ENCODE results near the gene PLEKHG2.
"Not testable (repeated sequence)": the region's sequence is repeated elsewhere in the genome, so short reads cannot be mapped to it uniquely, and the experiment has no call there.

Gene PLEKHG2

GRCh38 chr19:39370735-39371134 is 41.7 kb upstream of the PLEKHG2 start:
- TF ChIP-seq CTCF (IDR thresholded peaks at IDR 0.05; ENCODE audit: low read depth, low read length) = no peak

GRCh38 chr19:39372047-39372802 is 40.2 kb upstream of the PLEKHG2 start:
- no peak for TF ChIP-seq CTCF (IDR thresholded peaks at IDR 0.05; ENCODE audit: low read depth, low read length)
- no peak overlapping the region for H3K4me3 ChIP-seq (ENCODE audit: low read depth, low read length)

More at GRCh38 chr19:39370735-39371134, 41.7 kb upstream of the PLEKHG2 start:
- no peak overlapping the region for H3K4me3 ChIP-seq (ENCODE audit: low read depth, low read length)

- H3K4me3 ChIP-seq (ENCODE audit: low read depth, low read length) = no peak overlapping the region
- TF ChIP-seq CTCF (IDR thresholded peaks at IDR 0.05; ENCODE audit: low read depth, low read length) = no peak
Observed at GRCh38 chr19:39372941-39373340, 39.5 kb upstream of the PLEKHG2 start.

GRCh38 chr19:39375929-39376328 is 36.5 kb upstream of the PLEKHG2 start:
- no peak overlapping the region for H3K4me3 ChIP-seq (ENCODE audit: low read depth, low read length)
- TF ChIP-seq CTCF (IDR thresholded peaks at IDR 0.05; ENCODE audit: low read depth, low read length) = no peak

- no peak for TF ChIP-seq CTCF (IDR thresholded peaks at IDR 0.05; ENCODE audit: low read depth, low read length)
- H3K4me3 ChIP-seq (ENCODE audit: low read depth, low read length) = no peak overlapping the region
Observed at GRCh38 chr19:39377373-39378362, 34.8 kb upstream of the PLEKHG2 start.

- H3K4me3 ChIP-seq (ENCODE audit: low read depth, low read length) = not testable (repeated sequence)
Observed at GRCh38 chr19:39379366-39379765, 33.1 kb upstream of the PLEKHG2 start.

- no peak for TF ChIP-seq CTCF (IDR thresholded peaks at IDR 0.05; ENCODE audit: low read depth, low read length)
- no peak overlapping the region for H3K4me3 ChIP-seq (ENCODE audit: low read depth, low read length)
Observed at GRCh38 chr19:39379865-39380396, 32.5 kb upstream of the PLEKHG2 start.

All from WI38 (cell line).